Prostate gland (tissue), 2 donors: Measurements from ENCODE around the gene FAM13B. TPM values are rescaled to one million over a fixed set of nuclear protein-coding genes. Genes with fewer than 3 reads are reported as not detected.
"Not testable (repeated sequence)": the region's sequence is repeated elsewhere in the genome, so short reads cannot be mapped to it uniquely, and the experiment has no call there.

Experiments used
- DNase-seq: peaks from one replicate; pipeline ENCODE4 v3.0.0-alpha.2; 2019; ENCODE audit warnings: low spot score
- H3K27ac ChIP-seq, 2 donors: fragments of 200-600 bp; sonication (generic); 2 replicates each; pipeline ENCODE4 v1.5.1; 2017 to 2019
- H3K27me3 ChIP-seq: fragments of 200-600 bp; sonication (generic); replicated peaks from 2 replicates; pipeline ENCODE4 v1.5.1; 2019; ENCODE audit not compliant: insufficient read depth
- H3K36me3 ChIP-seq, 2 donors: fragments of 200-600 bp; sonication (generic); 1 replicate in 1 of 2; 2 replicates in 1 of 2; pipeline versions ENCODE4 v1.5.1 to v1.8.1; 2017 to 2019
- H3K4me1 ChIP-seq: fragments of 200-600 bp; sonication (generic); replicated peaks from 2 replicates; pipeline ENCODE4 v1.5.1; 2019
- H3K4me3 ChIP-seq, 2 donors: fragments of 200-600 bp; sonication (generic); 2 replicates each; pipeline ENCODE4 v1.5.1; 2017 to 2019
- H3K9me3 ChIP-seq: fragments of 200-600 bp; sonication (generic); 2 replicates; pipeline ENCODE4 v1.5.1; 2017
- CTCF ChIP-seq, 4 experiments: fragments of 200-600 bp in 2 of 4; fragments of 450-650 bp in 2 of 4; sonication (generic) in 2 of 4; IDR thresholded peaks; 1 replicate in 3 of 4; 2 replicates in 1 of 4; pipeline ENCODE4 v1.5.1; 2016 to 2019; ENCODE audit warnings: antibody characterized with exemption in 4 of 4, mild to moderate bottlenecking in 2 of 4, moderate library complexity in 2 of 4
- POLR2A ChIP-seq: fragments of 450-650 bp; IDR thresholded peaks from one replicate; pipeline ENCODE4 v1.6.1; 2016; ENCODE audit warnings: antibody characterized with exemption, mild to moderate bottlenecking
- POLR2AphosphoS5 ChIP-seq: sonication (generic); formaldehyde crosslinking; IDR thresholded peaks from one replicate; pipeline ENCODE4 v1.6.1; 2017; ENCODE audit warnings: antibody characterized with exemption
- WGBS: methylation state at CpG from one replicate; pipeline ENCODE4 v1.1.5; 2018; 5-methylcytosine and 5-hydroxymethylcytosine counted together
- intact Hi-C: fragments of 100-400 bp; cut with DNase I; formaldehyde crosslinking; loops from one replicate; pipeline ENCODE4 v1.14.2; 2022
- total RNA-seq, 2 donors: library from RNA; depleted of rRNA; stranded (reverse); fragments of >200 nt; gene quantifications; one replicate each; pipeline ENCODE4 v1.1.0, GENCODE V29; 2016

Gene FAM13B
- total RNA-seq, 2 donors from 2014 or later = 34.4 to 107 TPM

- 93% methylated on average over 5 of the region's 5 CpGs for WGBS
- Histone ChIP-seq H3K27me3 (no peaks in the 10 kb centered on the region), H3K4me3 (no peak overlapping the region), H3K27ac (no peak overlapping the region), H3K9me3 (no peaks in the 10 kb centered on the region), H3K4me1 (no peaks in the 10 kb centered on the region), H3K36me3 (no peaks in the 10 kb centered on the region)
- TF ChIP-seq POLR2A (no peak), POLR2AphosphoS5 (no peak), CTCF (IDR thresholded peaks at IDR 0.05) (no peak)
- DNase-seq = no peak
- intact Hi-C loops = no loop called here
These were observed 3.9 kb downstream of the FAM13B start for GRCh38 chr5:138028971-138029365.

- H3K9me3 ChIP-seq, H3K36me3 ChIP-seq, H3K4me3 ChIP-seq, intact Hi-C loops, H3K4me1 ChIP-seq, H3K27ac ChIP-seq, DNase-seq, H3K27me3 ChIP-seq: not testable (repeated sequence)
- WGBS = 94% methylated on average over 12 of the region's 12 CpGs
These were observed 4.5 kb downstream of the FAM13B start for GRCh38 chr5:138028262-138028970.

- H3K9me3 ChIP-seq, H3K4me3 ChIP-seq, H3K27ac ChIP-seq, DNase-seq, H3K36me3 ChIP-seq, H3K27me3 ChIP-seq, H3K4me1 ChIP-seq, intact Hi-C loops: not testable (repeated sequence)
- 96% methylated on average over 9 of the region's 9 CpGs for WGBS
These were observed 6.1 kb downstream of the FAM13B start for GRCh38 chr5:138026793-138027192.

GRCh38 chr5:138025285-138025684, 7.6 kb downstream of the FAM13B start:
- DNase-seq = no peak
- Histone ChIP-seq H3K4me3 (no peak overlapping the region), H3K9me3 (no peaks in the 10 kb centered on the region), H3K4me1 (no peaks in the 10 kb centered on the region), H3K27me3 (no peaks in the 10 kb centered on the region), H3K27ac (no peak overlapping the region), H3K36me3 (no peaks in the 10 kb centered on the region)
- intact Hi-C loops = no loop called here
- TF ChIP-seq POLR2AphosphoS5 (no peak), CTCF (IDR thresholded peaks at IDR 0.05) (no peak), POLR2A (no peak)
- WGBS = 83% methylated on average over 1 of the region's 1 CpG

- intact Hi-C loops = no loop called here
- Histone ChIP-seq H3K9me3 (no peaks in the 10 kb centered on the region), H3K4me1 (no peaks in the 10 kb centered on the region), H3K27me3 (no peaks in the 10 kb centered on the region), H3K27ac (no peak overlapping the region), H3K36me3 (no peaks in the 10 kb centered on the region), H3K4me3 (no peak overlapping the region)
- no peak for TF ChIP-seq POLR2A
- TF ChIP-seq CTCF (IDR thresholded peaks at IDR 0.05) = no peak
- no peak for TF ChIP-seq POLR2AphosphoS5
- DNase-seq = no peak
These were observed 8.8 kb downstream of the FAM13B start for GRCh38 chr5:138024117-138024516.

GRCh38 chr5:138022912-138023311, 10.0 kb downstream of the FAM13B start:
- no peak overlapping the region for H3K4me3 ChIP-seq
- H3K9me3 ChIP-seq = no peaks in the 10 kb centered on the region
- H3K27me3 ChIP-seq = no peaks in the 10 kb centered on the region
- no peak for DNase-seq
- no peak for TF ChIP-seq POLR2AphosphoS5
- TF ChIP-seq CTCF (IDR thresholded peaks at IDR 0.05) = no peak
- no peak for TF ChIP-seq POLR2A
- intact Hi-C loops = no loop called here
- H3K27ac ChIP-seq = no peak overlapping the region
- H3K36me3 ChIP-seq = no peaks in the 10 kb centered on the region
- WGBS = 88% methylated on average over 3 of the region's 3 CpGs
- H3K4me1 ChIP-seq = peaks cover 3% of the 10 kb centered on the region
